Neutrophil (primary cell): ENCODE results near the gene DAPK1.

Experiments
- H3K27ac ChIP-seq: fragments of 200-600 bp; sonication (generic); 2 replicates; pipeline ENCODE4 v1.5.1; 2016; ENCODE audit warnings: mild to moderate bottlenecking, moderate library complexity
- H3K27me3 ChIP-seq: fragments of 200-600 bp; sonication (generic); 2 replicates; pipeline ENCODE4 v1.6.0; 2016; ENCODE audit warnings: mild to moderate bottlenecking
- H3K36me3 ChIP-seq: fragments of 200-600 bp; sonication (generic); 2 replicates; pipeline ENCODE4 v1.5.1; 2017
- H3K4me1 ChIP-seq, 2 experiments: fragments of 200-600 bp in 1 of 2; sonication (generic) in 1 of 2; 1 replicate in 1 of 2; 2 replicates in 1 of 2; pipeline versions ENCODE4 v1.5.1 to v1.6.1; 2013 to 2016; ENCODE audit warnings: low read depth in 1 of 2, low read length in 1 of 2, mild to moderate bottlenecking in 1 of 2, moderate library complexity in 1 of 2; ENCODE audit not compliant: control insufficient read depth in 1 of 2, insufficient read depth in 1 of 2
- H3K4me3 ChIP-seq, 2 experiments: fragments of 200-600 bp in 1 of 2; sonication (generic) in 1 of 2; 1 replicate in 1 of 2; 2 replicates in 1 of 2; pipeline ENCODE4 v1.5.1; 2013 to 2016; ENCODE audit warnings: low read depth in 1 of 2, low read length in 1 of 2, mild to moderate bottlenecking in 1 of 2, moderate library complexity in 1 of 2
- H3K9me3 ChIP-seq: fragments of 200-600 bp; sonication (generic); 2 replicates; pipeline ENCODE4 v1.5.1; 2016
- TF ChIP-seq, protein P1 (sequence below): fragments of 200-600 bp; sonication (generic); IDR thresholded peaks from 2 replicates; pipeline ENCODE4 v1.5.1; 2016; ENCODE audit warnings: antibody characterized with exemption

The DAPK1 gene

GRCh38 chr9:87562530-87563170 lies 65.0 kb downstream of the DAPK1 start:
- H3K4me1 ChIP-seq: peaks cover 14 to 30% of the 10 kb centered on the region in 2 experiments
- TF ChIP-seq, protein P1, sequence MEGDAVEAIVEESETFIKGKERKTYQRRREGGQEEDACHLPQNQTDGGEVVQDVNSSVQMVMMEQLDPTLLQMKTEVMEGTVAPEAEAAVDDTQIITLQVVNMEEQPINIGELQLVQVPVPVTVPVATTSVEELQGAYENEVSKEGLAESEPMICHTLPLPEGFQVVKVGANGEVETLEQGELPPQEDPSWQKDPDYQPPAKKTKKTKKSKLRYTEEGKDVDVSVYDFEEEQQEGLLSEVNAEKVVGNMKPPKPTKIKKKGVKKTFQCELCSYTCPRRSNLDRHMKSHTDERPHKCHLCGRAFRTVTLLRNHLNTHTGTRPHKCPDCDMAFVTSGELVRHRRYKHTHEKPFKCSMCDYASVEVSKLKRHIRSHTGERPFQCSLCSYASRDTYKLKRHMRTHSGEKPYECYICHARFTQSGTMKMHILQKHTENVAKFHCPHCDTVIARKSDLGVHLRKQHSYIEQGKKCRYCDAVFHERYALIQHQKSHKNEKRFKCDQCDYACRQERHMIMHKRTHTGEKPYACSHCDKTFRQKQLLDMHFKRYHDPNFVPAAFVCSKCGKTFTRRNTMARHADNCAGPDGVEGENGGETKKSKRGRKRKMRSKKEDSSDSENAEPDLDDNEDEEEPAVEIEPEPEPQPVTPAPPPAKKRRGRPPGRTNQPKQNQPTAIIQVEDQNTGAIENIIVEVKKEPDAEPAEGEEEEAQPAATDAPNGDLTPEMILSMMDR: no peak

GRCh38 chr9:87564111-87564510 lies 66.4 kb downstream of the DAPK1 start:
- no peak overlapping the region for H3K4me3 ChIP-seq
- TF ChIP-seq, protein P1: no peak
- H3K27me3 ChIP-seq: no peaks in the 10 kb centered on the region
- no peak overlapping the region for H3K27ac ChIP-seq
- H3K9me3 ChIP-seq: no peaks in the 10 kb centered on the region
- H3K4me1 ChIP-seq: peaks cover 14 to 17% of the 10 kb centered on the region in 2 experiments
- H3K36me3 ChIP-seq: no peaks in the 10 kb centered on the region

More at GRCh38 chr9:87562530-87563170, 65.0 kb downstream of the DAPK1 start:
- no peaks in the 10 kb centered on the region for H3K36me3 ChIP-seq
- H3K27me3 ChIP-seq: no peaks in the 10 kb centered on the region
- H3K4me3 ChIP-seq: no peak overlapping the region
- no peak overlapping the region for H3K27ac ChIP-seq
- H3K9me3 ChIP-seq: no peaks in the 10 kb centered on the region

DNA sequence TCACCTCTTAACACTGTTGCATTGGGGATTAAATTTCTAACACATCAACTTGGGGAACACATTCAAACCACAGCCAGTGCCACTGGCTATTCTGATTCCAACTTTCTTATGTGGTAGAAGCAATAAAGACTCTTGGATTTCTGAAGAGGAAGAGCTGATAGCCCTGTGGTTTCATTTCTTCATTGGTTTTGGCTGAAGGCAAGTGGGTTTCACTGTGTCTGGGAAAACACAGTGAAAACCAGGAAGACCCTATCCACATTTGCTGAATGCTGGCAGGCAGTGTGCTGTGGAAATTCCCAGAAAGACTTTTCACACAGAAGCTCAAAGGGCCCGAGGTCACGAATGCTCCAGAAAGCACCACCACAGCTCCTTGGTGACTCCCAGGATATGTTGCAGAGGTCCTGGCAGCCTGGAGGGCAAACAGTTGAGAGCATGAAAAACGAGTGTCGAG lies 67.1 kb downstream of the DAPK1 start:
- TF ChIP-seq, protein P1: no peak
- Histone ChIP-seq H3K27ac (no peak overlapping the region), H3K4me1 (peaks cover 8 to 10% of the 10 kb centered on the region in 2 experiments), H3K4me3 (no peak overlapping the region), H3K9me3 (no peaks in the 10 kb centered on the region), H3K27me3 (no peaks in the 10 kb centered on the region), H3K36me3 (no peaks in the 10 kb centered on the region)

GRCh38 chr9:87567001-87567400 lies 69.3 kb downstream of the DAPK1 start:
- Histone ChIP-seq H3K27me3 (no peaks in the 10 kb centered on the region), H3K9me3 (no peaks in the 10 kb centered on the region), H3K4me3 (no peak overlapping the region), H3K4me1 (no peaks in the 10 kb centered on the region), H3K36me3 (no peaks in the 10 kb centered on the region), H3K27ac (no peak overlapping the region)
- TF ChIP-seq, protein P1: no peak

DNA sequence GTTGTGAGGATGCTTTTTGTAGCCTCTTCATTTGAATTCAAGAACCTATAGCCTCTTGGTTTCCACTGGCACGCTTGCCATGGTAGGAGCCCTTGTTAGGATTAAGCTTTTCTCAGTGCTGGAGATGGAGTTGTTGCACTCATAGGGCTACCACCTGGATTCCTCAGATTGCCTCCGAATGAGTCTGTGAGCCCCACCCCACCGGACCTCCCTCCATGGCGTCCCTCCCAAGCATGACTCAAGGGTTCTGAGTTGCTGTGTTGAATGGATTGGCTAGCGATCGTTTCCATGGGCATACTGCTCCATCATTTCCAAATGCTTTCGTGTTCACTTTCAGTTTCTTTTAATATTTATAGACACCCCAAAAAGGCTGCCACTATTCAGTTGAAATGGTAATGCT lies 69.9 kb downstream of the DAPK1 start:
- no peak overlapping the region for H3K27ac ChIP-seq
- H3K36me3 ChIP-seq: no peaks in the 10 kb centered on the region
- H3K9me3 ChIP-seq: no peaks in the 10 kb centered on the region
- TF ChIP-seq, protein P1: no peak
- no peaks in the 10 kb centered on the region for H3K27me3 ChIP-seq
- no peak overlapping the region for H3K4me3 ChIP-seq
- no peaks in the 10 kb centered on the region for H3K4me1 ChIP-seq
